PC-9 (cell line): ENCODE results near the gene VWA2. TPM values are rescaled to one million over a fixed set of nuclear protein-coding genes. Genes with fewer than 3 reads are reported as not detected.

Experiments used
- BruUV-seq: library from RNA; stranded (reverse); fragments of 400-500 nt; replicated peaks from 2 replicates; lab custom pipeline; 2021; lab: Mats Ljungman, UMichigan
- CTCF ChIA-PET: fragments of 300-600 bp; sonication (Branson Sonifier 250); formaldehyde crosslinking; loops from one replicate; lab custom pipeline; 2022; ENCODE audit warnings: antibody characterized with exemption; lab: Charles Lee
- POLR2A ChIA-PET: fragments of 300-600 bp; sonication (Branson Sonifier 250); formaldehyde crosslinking; loops from one replicate; lab custom pipeline; 2022; ENCODE audit warnings: antibody characterized with exemption; ENCODE audit not compliant: unreplicated experiment; lab: Charles Lee
- DNase-seq, 2 experiments: peaks; one replicate each; pipeline versions ENCODE4 v3.0.0 to v3.0.0-alpha.2; 2015 to 2022; ENCODE audit warnings: mixed read lengths in 1 of 2
- H2AFZ ChIP-seq: fragments of 200-600 bp; sonication (generic); 2 replicates; pipeline ENCODE4 v1.8.1; 2017; ENCODE audit warnings: antibody characterized with exemption
- H3F3A ChIP-seq: fragments of 200-600 bp; sonication (generic); 2 replicates; pipeline ENCODE4 v1.8.1; 2017; ENCODE audit warnings: antibody characterized with exemption, mild to moderate bottlenecking, low read depth; ENCODE audit not compliant: insufficient read depth
- H3K27ac ChIP-seq: fragments of 200-600 bp; sonication (generic); 2 replicates; pipeline ENCODE4 v1.6.1; 2016; ENCODE audit warnings: mixed run types
- H3K27me3 ChIP-seq: fragments of 200-600 bp; sonication (generic); 2 replicates; pipeline ENCODE4 v1.6.1; 2016; ENCODE audit warnings: low read depth, mixed run types; ENCODE audit not compliant: insufficient read depth
- H3K36me3 ChIP-seq: fragments of 200-600 bp; sonication (generic); 2 replicates; pipeline ENCODE4 v1.6.1; 2016; ENCODE audit warnings: low read depth, mixed run types
- H3K4me1 ChIP-seq: fragments of 200-600 bp; sonication (generic); replicated peaks from 2 replicates; pipeline ENCODE4 v1.6.1; 2016; ENCODE audit warnings: mixed run types; ENCODE audit not compliant: insufficient read depth
- H3K4me2 ChIP-seq: fragments of 200-600 bp; sonication (generic); 2 replicates; pipeline ENCODE4 v1.6.1; 2017; ENCODE audit warnings: mixed run types
- H3K4me3 ChIP-seq: fragments of 200-600 bp; sonication (generic); 2 replicates; pipeline ENCODE4 v1.6.1; 2016; ENCODE audit warnings: mixed run types
- H3K79me2 ChIP-seq: fragments of 200-600 bp; sonication (generic); 2 replicates; pipeline ENCODE4 v1.6.1; 2017; ENCODE audit warnings: low read depth, mixed run types
- H3K9me2 ChIP-seq: fragments of 200-600 bp; sonication (generic); 2 replicates; pipeline ENCODE4 v1.8.1; 2017; ENCODE audit warnings: mild to moderate bottlenecking; ENCODE audit not compliant: insufficient read depth
- H3K9me3 ChIP-seq: fragments of 200-600 bp; sonication (generic); 2 replicates; pipeline ENCODE4 v1.8.1; 2016; ENCODE audit warnings: low read depth; ENCODE audit not compliant: insufficient read depth
- H4K20me1 ChIP-seq: fragments of 200-600 bp; sonication (generic); 2 replicates; pipeline ENCODE4 v1.8.1; 2017; ENCODE audit not compliant: insufficient read depth
- EZH2 ChIP-seq: fragments of 200-600 bp; sonication (generic); IDR thresholded peaks from 2 replicates; pipeline ENCODE4 v1.8.0; 2017; ENCODE audit warnings: antibody characterized with exemption, low read depth
- intact Hi-C: fragments of 100-400 bp; cut with micrococcal nuclease; formaldehyde crosslinking; loops from one replicate; pipeline ENCODE4 v1.10.0; 2022; ENCODE audit not compliant: unreplicated experiment
- total RNA-seq: library from RNA; stranded (reverse); gene quantifications from 2 replicates; pipeline ENCODE4 v1.2.3, GENCODE V29; 2021
- TF ChIP-seq, protein P1 (sequence below): fragments of 200-600 bp; sonication (generic); conservative IDR thresholded peaks from 2 replicates; pipeline ENCODE4 v1.6.1; 2017; ENCODE audit warnings: mixed run types, antibody characterized with exemption, mild to moderate bottlenecking, moderate library complexity

The VWA2 gene
- total RNA-seq, 1 experiment from 2014 or later = 0.48 TPM

DNA sequence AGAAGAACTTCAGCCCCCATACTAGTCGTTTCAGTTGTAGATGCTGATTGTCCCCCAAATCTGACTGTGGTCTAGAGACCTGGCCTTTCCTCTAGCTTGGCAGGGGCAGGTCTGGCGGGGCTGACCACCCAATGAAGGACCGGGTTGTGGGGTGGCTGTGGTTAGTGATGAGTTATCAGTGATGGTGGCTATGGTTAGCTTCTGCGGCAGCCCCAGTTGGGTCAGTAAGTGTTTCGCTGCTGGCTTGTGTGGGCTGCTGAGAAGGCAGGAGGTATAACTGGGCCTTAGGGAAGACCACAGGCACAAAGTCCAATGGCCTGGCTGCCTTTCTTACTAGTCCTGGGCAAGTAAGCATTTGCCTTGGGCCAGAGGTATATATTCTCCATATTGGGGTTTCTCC lies 21.3 kb downstream of the VWA2 start:
- Histone ChIP-seq H3K9me2 (no peaks in the 10 kb centered on the region), H3F3A (no peaks in the 10 kb centered on the region), H3K27ac (no peak overlapping the region), H3K79me2 (no peaks in the 10 kb centered on the region), H3K9me3 (no peaks in the 10 kb centered on the region), H3K27me3 (no peaks in the 10 kb centered on the region), H3K4me1 (no peaks in the 10 kb centered on the region), H3K4me2 (no peak overlapping the region), H3K36me3 (no peaks in the 10 kb centered on the region), H4K20me1 (no peaks in the 10 kb centered on the region), H2AFZ (no peak overlapping the region), H3K4me3 (no peak overlapping the region)
- TF ChIP-seq EZH2 = no peak
- TF ChIP-seq, protein P1, sequence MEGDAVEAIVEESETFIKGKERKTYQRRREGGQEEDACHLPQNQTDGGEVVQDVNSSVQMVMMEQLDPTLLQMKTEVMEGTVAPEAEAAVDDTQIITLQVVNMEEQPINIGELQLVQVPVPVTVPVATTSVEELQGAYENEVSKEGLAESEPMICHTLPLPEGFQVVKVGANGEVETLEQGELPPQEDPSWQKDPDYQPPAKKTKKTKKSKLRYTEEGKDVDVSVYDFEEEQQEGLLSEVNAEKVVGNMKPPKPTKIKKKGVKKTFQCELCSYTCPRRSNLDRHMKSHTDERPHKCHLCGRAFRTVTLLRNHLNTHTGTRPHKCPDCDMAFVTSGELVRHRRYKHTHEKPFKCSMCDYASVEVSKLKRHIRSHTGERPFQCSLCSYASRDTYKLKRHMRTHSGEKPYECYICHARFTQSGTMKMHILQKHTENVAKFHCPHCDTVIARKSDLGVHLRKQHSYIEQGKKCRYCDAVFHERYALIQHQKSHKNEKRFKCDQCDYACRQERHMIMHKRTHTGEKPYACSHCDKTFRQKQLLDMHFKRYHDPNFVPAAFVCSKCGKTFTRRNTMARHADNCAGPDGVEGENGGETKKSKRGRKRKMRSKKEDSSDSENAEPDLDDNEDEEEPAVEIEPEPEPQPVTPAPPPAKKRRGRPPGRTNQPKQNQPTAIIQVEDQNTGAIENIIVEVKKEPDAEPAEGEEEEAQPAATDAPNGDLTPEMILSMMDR = no peak
- BruUV-seq = no TSS peak
- no peak for DNase-seq
- ChIA-PET CTCF (no interaction called here), POLR2A (no interaction called here)
- intact Hi-C loops = no loop called here

DNA sequence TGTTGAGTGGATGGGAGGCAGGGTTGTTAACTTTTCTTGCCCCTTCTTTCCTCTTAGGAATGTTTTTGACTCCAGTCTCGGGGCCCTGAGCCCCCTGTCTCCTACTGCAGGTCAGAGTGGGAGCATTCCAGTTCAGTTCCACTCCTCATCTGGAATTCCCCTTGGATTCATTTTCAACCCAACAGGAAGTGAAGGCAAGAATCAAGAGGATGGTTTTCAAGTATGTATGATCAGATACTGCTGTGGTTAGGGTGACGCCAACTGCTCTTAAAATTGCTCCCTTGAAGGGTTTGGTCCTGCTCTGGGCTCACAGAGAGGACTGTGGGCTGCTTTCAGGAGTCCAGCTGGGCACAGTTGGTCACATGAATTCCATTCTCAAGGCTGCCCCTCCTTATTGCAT lies 22.0 kb downstream of the VWA2 start:
- no peak overlapping the region for H3K4me2 ChIP-seq
- H3K9me3 ChIP-seq = no peaks in the 10 kb centered on the region
- H3K4me1 ChIP-seq = no peaks in the 10 kb centered on the region
- H2AFZ ChIP-seq = no peak overlapping the region
- H3K27ac ChIP-seq = no peak overlapping the region
- ChIA-PET CTCF (no interaction called here), POLR2A (no interaction called here)
- H3K79me2 ChIP-seq = no peaks in the 10 kb centered on the region
- no peak overlapping the region for H3K4me3 ChIP-seq
- intact Hi-C loops = no loop called here
- no peaks in the 10 kb centered on the region for H4K20me1 ChIP-seq
- H3F3A ChIP-seq = no peaks in the 10 kb centered on the region
- TF ChIP-seq EZH2 = no peak
- TF ChIP-seq, protein P1 = no peak
- H3K27me3 ChIP-seq = no peaks in the 10 kb centered on the region
- H3K9me2 ChIP-seq = no peaks in the 10 kb centered on the region
- H3K36me3 ChIP-seq = no peaks in the 10 kb centered on the region
- BruUV-seq = no TSS peak
- DNase-seq = no peak

DNA sequence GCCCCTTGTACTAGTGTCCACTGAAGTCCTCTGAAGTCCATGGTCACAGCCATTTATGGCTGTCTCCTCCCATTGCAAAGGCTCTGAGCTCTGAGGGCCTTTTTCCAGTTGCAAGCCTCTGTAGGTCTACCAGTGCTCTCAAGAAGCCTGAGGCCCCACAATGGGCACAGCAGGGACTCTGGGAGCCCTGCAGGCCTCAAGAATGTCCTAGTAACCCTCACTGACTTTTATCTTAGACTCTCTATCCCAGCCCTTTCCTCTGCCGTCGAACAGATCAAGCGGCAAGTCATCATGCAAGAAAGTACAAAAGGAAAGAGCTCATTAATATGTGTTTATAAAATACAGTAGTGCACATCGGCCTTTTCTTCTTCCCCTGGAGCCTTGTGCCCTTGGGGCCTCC lies 23.4 kb downstream of the VWA2 start:
- Histone ChIP-seq H3K27me3 (no peaks in the 10 kb centered on the region), H2AFZ (no peak overlapping the region), H3K4me1 (no peaks in the 10 kb centered on the region), H4K20me1 (no peaks in the 10 kb centered on the region), H3K27ac (no peak overlapping the region), H3K36me3 (no peaks in the 10 kb centered on the region), H3K4me3 (no peak overlapping the region), H3K79me2 (no peaks in the 10 kb centered on the region), H3F3A (no peaks in the 10 kb centered on the region), H3K4me2 (no peak overlapping the region), H3K9me2 (no peaks in the 10 kb centered on the region), H3K9me3 (no peaks in the 10 kb centered on the region)
- ChIA-PET POLR2A (no interaction called here), CTCF (no interaction called here)
- no TSS peak for BruUV-seq
- no peak for DNase-seq
- TF ChIP-seq, protein P1 = no peak
- TF ChIP-seq EZH2 = no peak
- intact Hi-C loops = no loop called here
